Measurements from ENCODE around the gene SGMS1.

- TF ChIP-seq CTCF (IDR thresholded peaks at IDR 0.05) (no peak), POLR2A (IDR thresholded peaks at IDR 0.05) (no peak)
Measured at GRCh38 chr10:50467209-50467608, 156.5 kb downstream of the SGMS1 start.

Data from testis (tissue), 2 donors.